AG10803 (cell line): ENCODE results near the gene TMEM245.

ENCODE experiments used
- DNase-seq: peaks from one replicate; pipeline ENCODE4 v3.0.0; 2010; ENCODE audit warnings: low read depth
- H3K4me3 ChIP-seq: 2 replicates; pipeline ENCODE4 v1.5.1; 2011; ENCODE audit warnings: mild to moderate bottlenecking, low read length, control low read depth
- TF ChIP-seq, protein P1 (sequence below): conservative IDR thresholded peaks from 2 replicates; pipeline ENCODE4 v1.5.1; 2011; ENCODE audit warnings: mild to moderate bottlenecking, low read length, control low read depth, inconsistent platforms

Gene TMEM245

DNA sequence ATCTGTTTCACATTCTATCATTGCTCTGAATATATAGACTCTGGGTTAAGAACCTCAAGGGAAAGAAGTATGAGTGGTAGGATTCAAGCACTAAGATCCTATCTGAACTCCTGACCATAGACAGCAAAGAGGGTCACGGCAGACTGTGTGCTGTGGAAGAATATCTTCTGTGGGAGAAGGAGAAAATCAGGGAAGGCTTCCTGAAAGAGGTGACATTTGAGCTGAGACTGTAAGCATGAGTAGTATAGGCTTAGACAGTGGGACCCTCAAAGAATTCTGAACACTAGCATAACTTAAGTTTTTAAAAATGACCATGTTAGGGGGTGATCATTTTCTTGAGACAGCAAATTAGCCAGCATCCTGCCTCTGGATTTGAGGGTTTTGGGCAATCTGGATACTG, 43.4 kb upstream of the TMEM245 start:
- TF ChIP-seq, protein P1, sequence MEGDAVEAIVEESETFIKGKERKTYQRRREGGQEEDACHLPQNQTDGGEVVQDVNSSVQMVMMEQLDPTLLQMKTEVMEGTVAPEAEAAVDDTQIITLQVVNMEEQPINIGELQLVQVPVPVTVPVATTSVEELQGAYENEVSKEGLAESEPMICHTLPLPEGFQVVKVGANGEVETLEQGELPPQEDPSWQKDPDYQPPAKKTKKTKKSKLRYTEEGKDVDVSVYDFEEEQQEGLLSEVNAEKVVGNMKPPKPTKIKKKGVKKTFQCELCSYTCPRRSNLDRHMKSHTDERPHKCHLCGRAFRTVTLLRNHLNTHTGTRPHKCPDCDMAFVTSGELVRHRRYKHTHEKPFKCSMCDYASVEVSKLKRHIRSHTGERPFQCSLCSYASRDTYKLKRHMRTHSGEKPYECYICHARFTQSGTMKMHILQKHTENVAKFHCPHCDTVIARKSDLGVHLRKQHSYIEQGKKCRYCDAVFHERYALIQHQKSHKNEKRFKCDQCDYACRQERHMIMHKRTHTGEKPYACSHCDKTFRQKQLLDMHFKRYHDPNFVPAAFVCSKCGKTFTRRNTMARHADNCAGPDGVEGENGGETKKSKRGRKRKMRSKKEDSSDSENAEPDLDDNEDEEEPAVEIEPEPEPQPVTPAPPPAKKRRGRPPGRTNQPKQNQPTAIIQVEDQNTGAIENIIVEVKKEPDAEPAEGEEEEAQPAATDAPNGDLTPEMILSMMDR = no peak
- no peak for DNase-seq
- H3K4me3 ChIP-seq = no peak overlapping the region

GRCh38 chr9:109162677-109163076, 42.9 kb upstream of the TMEM245 start:
- no peak overlapping the region for H3K4me3 ChIP-seq
- TF ChIP-seq, protein P1 = no peak

DNA sequence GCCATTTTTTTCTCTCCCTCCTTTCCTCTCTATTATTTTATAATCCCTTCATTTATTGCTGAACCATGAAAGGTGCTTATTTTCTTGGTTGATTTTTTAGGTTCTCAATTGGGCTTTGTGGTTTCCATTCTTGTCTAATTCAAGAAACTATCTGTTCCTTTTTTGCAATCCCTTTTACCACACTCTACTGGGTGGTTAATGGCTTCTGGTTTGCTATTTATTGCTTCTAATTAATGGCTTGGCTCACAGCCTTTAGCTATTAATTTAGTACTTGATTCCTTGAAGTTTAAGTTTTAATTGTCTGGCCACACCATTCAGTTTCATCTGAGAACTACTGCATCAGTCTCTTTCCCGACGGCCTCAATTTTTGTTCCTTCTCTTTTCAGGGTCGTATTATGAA, 41.7 kb upstream of the TMEM245 start:
- no peak for DNase-seq
- H3K4me3 ChIP-seq = no peak overlapping the region
- TF ChIP-seq, protein P1 = no peak

More at GRCh38 chr9:109162677-109163076, 42.9 kb upstream of the TMEM245 start:
- DNase-seq = no peak

- DNase-seq = no peak
- H3K4me3 ChIP-seq = no peak overlapping the region
- TF ChIP-seq, protein P1 = no peak
Measured at GRCh38 chr9:109159583-109159982, 39.8 kb upstream of the TMEM245 start.

GRCh38 chr9:109158651-109159050, 38.9 kb upstream of the TMEM245 start:
- H3K4me3 ChIP-seq = no peak overlapping the region
- peak; percentile 69 for DNase-seq
- TF ChIP-seq, protein P1 = no peak

DNA sequence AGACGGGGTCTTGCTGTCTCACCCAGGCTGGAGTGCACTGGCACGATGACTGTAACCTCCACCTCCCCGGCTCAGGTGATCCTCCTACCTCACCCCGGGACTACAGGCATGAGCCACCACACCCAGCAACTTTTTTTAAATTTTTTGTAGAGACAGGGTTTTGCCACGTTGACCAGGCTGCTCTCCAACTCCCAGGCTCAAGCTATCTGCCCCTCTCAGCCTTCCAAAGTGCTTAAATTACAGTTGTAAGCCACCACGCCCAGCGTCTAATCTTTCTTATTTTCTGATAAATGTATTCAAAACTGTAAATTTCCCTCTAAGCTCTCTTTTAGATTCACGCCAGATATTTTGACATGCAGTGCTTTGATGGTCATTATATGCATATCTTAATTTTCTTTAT, 37.0 kb upstream of the TMEM245 start:
- DNase-seq = no peak
- no peak overlapping the region for H3K4me3 ChIP-seq
- TF ChIP-seq, protein P1 = no peak

DNA sequence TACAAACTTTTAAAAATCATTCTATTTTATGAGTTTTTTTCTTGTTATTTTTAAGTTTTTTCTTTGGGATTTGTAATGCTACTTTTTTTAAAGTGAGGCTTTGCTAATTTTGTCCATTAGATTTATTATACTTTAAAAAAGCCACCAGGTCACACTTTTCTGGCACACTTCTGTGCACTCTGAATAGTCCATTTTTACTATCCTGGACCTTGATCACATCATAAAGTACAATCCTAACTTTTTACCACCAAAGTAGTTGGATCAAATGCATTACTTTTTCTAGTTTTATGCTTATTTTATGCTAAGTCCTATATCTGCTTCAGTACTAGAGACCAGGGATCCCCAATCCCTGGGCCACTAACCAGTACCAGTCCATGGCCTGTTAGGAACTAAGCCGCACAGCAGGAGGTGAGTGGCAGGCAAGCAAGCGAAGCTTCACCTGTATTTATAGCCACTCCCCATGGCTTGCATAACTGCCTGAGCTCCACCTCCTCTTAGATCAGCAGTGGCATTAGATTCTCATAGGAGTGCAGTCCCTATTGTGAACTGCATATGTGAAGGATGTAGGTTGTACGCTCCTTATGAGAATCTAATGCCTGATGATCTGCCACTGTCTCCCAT, 31.3 kb upstream of the TMEM245 start:
- TF ChIP-seq, protein P1 = no peak
- H3K4me3 ChIP-seq = no peak overlapping the region
- DNase-seq = no peak
